ENCODE measurements around the gene TACR1. TPM values are rescaled to one million over a fixed set of nuclear protein-coding genes. Genes with fewer than 3 reads are reported as not detected.
A peak's percentile ranks its signal among the peaks of the same experiment; 100 is the strongest.
"Not testable (repeated sequence)": the region's sequence is repeated elsewhere in the genome, so short reads cannot be mapped to it uniquely, and the experiment has no call there.

The TACR1 gene
- total RNA-seq, 1 experiment from 2014 or later: not detected

GRCh38 chr2:75064691-75065396 is 134.5 kb downstream of the TACR1 start:
- intact Hi-C loops (cut with micrococcal nuclease; ENCODE audit: unreplicated experiment): loop anchor here (2.0 to 10.0 kb wide), 3 partner anchors 170 to 542 kb away; no protein-coding TSS in a partner anchor
- H3K36me3 Mint-ChIP-seq (ENCODE audit: insufficient read depth, unreplicated experiment): no peaks in the 10 kb centered on the region
- peaks cover 20% of the 10 kb centered on the region for H3K27me3 Mint-ChIP-seq (ENCODE audit: unreplicated experiment)
- TF ChIP-seq CTCF (IDR thresholded peaks at IDR 0.05; ENCODE audit: unreplicated experiment): peak; percentile 76
- H3K27ac Mint-ChIP-seq (ENCODE audit: unreplicated experiment): no peak overlapping the region
- BruUV-seq (replicated peaks): no TSS peak
- no peaks in the 10 kb centered on the region for H3K9me3 Mint-ChIP-seq (ENCODE audit: low read depth, unreplicated experiment)
- no peaks in the 10 kb centered on the region for H3K4me1 Mint-ChIP-seq (ENCODE audit: low read depth, unreplicated experiment)
- no peak overlapping the region for H3K4me3 Mint-ChIP-seq (ENCODE audit: low read depth, unreplicated experiment)
- CTCF ChIA-PET: interaction anchor here (0.6 to 1.0 kb wide), 3 partner anchors 352 to 563 kb away, joined by 3 to 4 read pairs (median 3); no protein-coding TSS in a partner anchor
- peak; percentile 75 for DNase-seq

- no TSS peak for BruUV-seq (replicated peaks)
- CTCF ChIA-PET: interaction anchor here (0.7 kb wide), 1 partner anchor 511 kb away, joined by 4 read pairs; no protein-coding TSS in a partner anchor
- no peak for TF ChIP-seq CTCF (IDR thresholded peaks at IDR 0.05; ENCODE audit: unreplicated experiment)
- H3K4me3 Mint-ChIP-seq (ENCODE audit: low read depth, unreplicated experiment): no peak overlapping the region
- no peak overlapping the region for H3K27ac Mint-ChIP-seq (ENCODE audit: unreplicated experiment)
- intact Hi-C loops (cut with micrococcal nuclease; ENCODE audit: unreplicated experiment): loop anchor here (2.0 to 10.0 kb wide), 2 partner anchors 171 to 341 kb away; no protein-coding TSS in a partner anchor
- H3K36me3 Mint-ChIP-seq (ENCODE audit: insufficient read depth, unreplicated experiment): no peaks in the 10 kb centered on the region
- no peaks in the 10 kb centered on the region for H3K9me3 Mint-ChIP-seq (ENCODE audit: low read depth, unreplicated experiment)
- DNase-seq: no peak
- peaks cover 29% of the 10 kb centered on the region for H3K27me3 Mint-ChIP-seq (ENCODE audit: unreplicated experiment)
- no peaks in the 10 kb centered on the region for H3K4me1 Mint-ChIP-seq (ENCODE audit: low read depth, unreplicated experiment)
These were observed 135.4 kb downstream of the TACR1 start for GRCh38 chr2:75063906-75064305.

- intact Hi-C loops (cut with micrococcal nuclease; ENCODE audit: unreplicated experiment): no loop called here
- CTCF ChIA-PET: no interaction called here
- no peak for DNase-seq
- Mint-ChIP-seq H3K27me3 (ENCODE audit: unreplicated experiment) (peaks cover 50% of the 10 kb centered on the region), H3K36me3 (ENCODE audit: insufficient read depth, unreplicated experiment) (no peaks in the 10 kb centered on the region), H3K9me3 (ENCODE audit: low read depth, unreplicated experiment) (no peaks in the 10 kb centered on the region), H3K27ac (ENCODE audit: unreplicated experiment) (no peak overlapping the region), H3K4me3 (ENCODE audit: low read depth, unreplicated experiment) (no peak overlapping the region), H3K4me1 (ENCODE audit: low read depth, unreplicated experiment) (no peaks in the 10 kb centered on the region)
- BruUV-seq (replicated peaks): no TSS peak
- TF ChIP-seq CTCF (IDR thresholded peaks at IDR 0.05; ENCODE audit: unreplicated experiment): no peak
These were observed 140.9 kb downstream of the TACR1 start for GRCh38 chr2:75058427-75058826.

- intact Hi-C loops (cut with micrococcal nuclease; ENCODE audit: unreplicated experiment); H3K36me3 Mint-ChIP-seq (ENCODE audit: insufficient read depth, unreplicated experiment); CTCF ChIA-PET: not testable (repeated sequence)
These were observed 142.2 kb downstream of the TACR1 start for GRCh38 chr2:75057150-75057549.

More at GRCh38 chr2:75057150-75057549, 142.2 kb downstream of the TACR1 start:
- not testable (repeated sequence) for H3K4me1 Mint-ChIP-seq (ENCODE audit: low read depth, unreplicated experiment); H3K27ac Mint-ChIP-seq (ENCODE audit: unreplicated experiment); H3K4me3 Mint-ChIP-seq (ENCODE audit: low read depth, unreplicated experiment); H3K9me3 Mint-ChIP-seq (ENCODE audit: low read depth, unreplicated experiment); DNase-seq; BruUV-seq (replicated peaks)
- peaks cover 50% of the 10 kb centered on the region for H3K27me3 Mint-ChIP-seq (ENCODE audit: unreplicated experiment)
